ENCODE measurements around the gene POC5. TPM values are rescaled to one million over a fixed set of nuclear protein-coding genes. Genes with fewer than 3 reads are reported as not detected.

POC5 gene
- total and polyA plus RNA-seq, 8 donors, result 2.6 to 6.9 (median 4.5) TPM

- Histone ChIP-seq H3K4me1 (peaks cover 0 to 2% (median 0%) of the 10 kb centered on the region in 3 donors), H3K4me3 (no peak overlapping the region), H3K36me3 (no peaks in the 10 kb centered on the region), H3K9me3 (no peaks in the 10 kb centered on the region), H3K27me3 (no peaks in the 10 kb centered on the region), H3K27ac (no peak overlapping the region)
- DNase-seq (no peak), FAIRE-seq (no peak), ATAC-seq (no peak)
- intact Hi-C loops (cut with DNase I), result no loop called here
- no peak for TF ChIP-seq CTCF (IDR thresholded peaks at IDR 0.05)
- WGBS, 2 donors, result 63 to 64% methylated on average over 1 of the region's 1 CpG
Measured at GRCh38 chr5:75721573-75721972, 4.3 kb upstream of the POC5 start.

- no peaks in the 10 kb centered on the region for H3K27me3 ChIP-seq
- TF ChIP-seq CTCF (IDR thresholded peaks at IDR 0.05), result no peak
- DNase-seq (no peak), FAIRE-seq (no peak), ATAC-seq (no peak)
- H3K36me3 ChIP-seq, result no peaks in the 10 kb centered on the region
- no peaks in the 10 kb centered on the region for H3K9me3 ChIP-seq
- WGBS, 2 donors, result 67 to 75% methylated on average over 5 of the region's 5 CpGs
- no peak overlapping the region for H3K4me3 ChIP-seq
- peaks cover 0 to 8% (median 0%) of the 10 kb centered on the region in 3 donors for H3K4me1 ChIP-seq
- no peak overlapping the region for H3K27ac ChIP-seq
- intact Hi-C loops (cut with DNase I), result no loop called here
Measured at GRCh38 chr5:75720882-75721281, 3.6 kb upstream of the POC5 start.

- no peaks in the 10 kb centered on the region for H3K9me3 ChIP-seq
- peak overlapping the region; percentile 68 to 89 (median 84) for H3K4me3 ChIP-seq
- ATAC-seq (peak in 2 of 4 donors; percentile 1 to 4), FAIRE-seq (no peak), DNase-seq (peak in 1 of 6 donors; percentile 13)
- H3K4me1 ChIP-seq, result peaks cover 0 to 11% (median 0%) of the 10 kb centered on the region in 3 donors
- TF ChIP-seq CTCF (IDR thresholded peaks at IDR 0.05), result no peak
- intact Hi-C loops (cut with DNase I), result no loop called here
- H3K27me3 ChIP-seq, result no peaks in the 10 kb centered on the region
- no peaks in the 10 kb centered on the region for H3K36me3 ChIP-seq
- WGBS, 2 donors, result 1% methylated on average over 7 of the region's 7 CpGs
- peak overlapping the region; percentile 68 to 87 (median 82) for H3K27ac ChIP-seq
Measured at GRCh38 chr5:75716715-75717081, 539 bp downstream of the POC5 start.

- TF ChIP-seq CTCF (IDR thresholded peaks at IDR 0.05), result no peak
- Histone ChIP-seq H3K27ac (no peak overlapping the region), H3K36me3 (no peaks in the 10 kb centered on the region), H3K4me3 (no peak overlapping the region), H3K4me1 (peaks cover 0 to 8% (median 0%) of the 10 kb centered on the region in 3 donors), H3K27me3 (no peaks in the 10 kb centered on the region), H3K9me3 (no peaks in the 10 kb centered on the region)
- 78 to 90% methylated on average over 2 of the region's 2 CpGs for WGBS, 2 donors
- ATAC-seq (no peak), DNase-seq (no peak), FAIRE-seq (no peak)
- intact Hi-C loops (cut with DNase I), result no loop called here
Measured at GRCh38 chr5:75712091-75712490, 5.1 kb downstream of the POC5 start.

GRCh38 chr5:75711151-75711550 lies 6.1 kb downstream of the POC5 start:
- H3K9me3 ChIP-seq, result no peaks in the 10 kb centered on the region

More at GRCh38 chr5:75711151-75711550, 6.1 kb downstream of the POC5 start:
- H3K4me1 ChIP-seq, result peaks cover 0 to 5% (median 0%) of the 10 kb centered on the region in 3 donors
- intact Hi-C loops (cut with DNase I), result no loop called here
- H3K36me3 ChIP-seq, result no peaks in the 10 kb centered on the region
- H3K4me3 ChIP-seq, result no peak overlapping the region
- no peak overlapping the region for H3K27ac ChIP-seq
- no peaks in the 10 kb centered on the region for H3K27me3 ChIP-seq
- WGBS, 2 donors, result 97 to 98% methylated on average over 1 of the region's 1 CpG
- DNase-seq (no peak), ATAC-seq (no peak), FAIRE-seq (no peak)
- TF ChIP-seq CTCF (IDR thresholded peaks at IDR 0.05), result no peak

Measured in pancreas (tissue), 10 donors.